ENCODE results near the gene STYX.

DNA sequence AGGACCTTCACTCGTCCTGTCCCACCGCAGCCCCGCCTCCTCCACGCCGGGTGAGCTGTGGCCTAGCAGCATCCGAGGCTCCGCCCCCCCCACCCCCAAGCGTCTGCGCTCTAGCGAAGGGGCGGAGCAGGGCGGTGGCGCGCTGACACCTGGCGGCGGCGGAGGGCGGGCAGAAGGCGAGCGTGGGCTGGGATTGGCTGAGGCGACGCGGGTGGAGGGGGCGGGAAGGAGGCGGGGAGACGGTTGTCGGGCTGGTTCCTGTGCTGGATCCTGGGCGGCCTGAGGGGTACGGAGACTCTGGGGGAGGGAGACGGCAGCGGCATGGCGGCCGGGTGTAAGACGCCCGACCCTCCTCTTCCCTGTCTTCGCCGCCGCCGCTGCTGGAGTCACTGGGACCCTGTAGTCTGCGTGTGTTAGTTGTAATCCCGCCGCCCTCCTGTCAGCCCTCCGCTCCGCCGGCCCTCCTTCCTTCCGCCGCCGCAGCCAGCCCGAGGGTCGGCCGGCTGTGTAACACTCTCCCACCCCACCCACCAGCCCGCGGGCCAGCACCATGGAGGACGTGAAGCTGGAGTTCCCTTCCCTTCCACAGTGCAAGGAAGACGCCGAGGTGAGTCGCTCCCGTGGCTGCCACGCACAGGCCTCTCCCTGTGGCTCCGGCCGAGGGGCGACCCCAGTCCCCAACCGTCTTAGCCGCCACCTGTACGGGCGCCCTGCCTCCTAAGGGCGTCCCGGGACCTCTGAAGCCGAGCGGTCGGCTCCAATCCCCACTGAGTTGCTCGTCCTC is at the start of gene STYX:
- TF ChIP-seq RAD21 (IDR thresholded peaks at IDR 0.05; ENCODE audit: low read length): no peak
- TF ChIP-seq, protein P1, sequence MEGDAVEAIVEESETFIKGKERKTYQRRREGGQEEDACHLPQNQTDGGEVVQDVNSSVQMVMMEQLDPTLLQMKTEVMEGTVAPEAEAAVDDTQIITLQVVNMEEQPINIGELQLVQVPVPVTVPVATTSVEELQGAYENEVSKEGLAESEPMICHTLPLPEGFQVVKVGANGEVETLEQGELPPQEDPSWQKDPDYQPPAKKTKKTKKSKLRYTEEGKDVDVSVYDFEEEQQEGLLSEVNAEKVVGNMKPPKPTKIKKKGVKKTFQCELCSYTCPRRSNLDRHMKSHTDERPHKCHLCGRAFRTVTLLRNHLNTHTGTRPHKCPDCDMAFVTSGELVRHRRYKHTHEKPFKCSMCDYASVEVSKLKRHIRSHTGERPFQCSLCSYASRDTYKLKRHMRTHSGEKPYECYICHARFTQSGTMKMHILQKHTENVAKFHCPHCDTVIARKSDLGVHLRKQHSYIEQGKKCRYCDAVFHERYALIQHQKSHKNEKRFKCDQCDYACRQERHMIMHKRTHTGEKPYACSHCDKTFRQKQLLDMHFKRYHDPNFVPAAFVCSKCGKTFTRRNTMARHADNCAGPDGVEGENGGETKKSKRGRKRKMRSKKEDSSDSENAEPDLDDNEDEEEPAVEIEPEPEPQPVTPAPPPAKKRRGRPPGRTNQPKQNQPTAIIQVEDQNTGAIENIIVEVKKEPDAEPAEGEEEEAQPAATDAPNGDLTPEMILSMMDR (conservative IDR thresholded peaks at IDR 0.05; ENCODE audit: low read depth, low read length): no peak
